Fibroblast of lung (primary cell): Measurements from ENCODE around the gene HMCN2.

Experiments
- CTCF ChIP-seq, 2 donors: IDR thresholded peaks in 1 of 2; conservative IDR thresholded peaks in 1 of 2; 1 replicate in 1 of 2; 2 replicates in 1 of 2; pipeline ENCODE4 v1.5.1; 2011 to 2012; ENCODE audit warnings: low read length in 2 of 2, control low read depth in 1 of 2, inconsistent platforms in 1 of 2, low read depth in 1 of 2, mild to moderate bottlenecking in 1 of 2
- EZH2 ChIP-seq: IDR thresholded peaks from 2 replicates; pipeline ENCODE4 v1.5.1; 2012; ENCODE audit warnings: low read length, control low read depth, mild to moderate bottlenecking; ENCODE audit errors: missing control alignments

- TF ChIP-seq EZH2 (no peak), CTCF (conservative IDR thresholded peaks at IDR 0.05 in 1 of 2, IDR thresholded peaks at IDR 0.05 in 1 of 2; ENCODE audit: low read depth in 1 of 2, low read length in 2 of 2) (no peak)
Observed at GRCh38 chr9:130391866-130392265, 126.3 kb downstream of the HMCN2 start.
